Right lobe of liver (tissue), 4 donors: ENCODE measurements around the gene MON2.

ENCODE experiments used
- CTCF ChIP-seq, 4 donors: fragments of 200-600 bp in 3 of 4; fragments of 450-650 bp in 1 of 4; IDR thresholded peaks; one replicate each; pipeline versions ENCODE4 v1.5.1 to v1.8.0; 2016 to 2022; ENCODE audit warnings: antibody characterized with exemption in 4 of 4, mild to moderate bottlenecking in 2 of 4
- POLR2A ChIP-seq: fragments of 450-650 bp; IDR thresholded peaks from one replicate; pipeline ENCODE4 v1.6.1; 2017; ENCODE audit warnings: antibody characterized with exemption, mild to moderate bottlenecking
- donor health status: DM: no; HTN: no; CAD: no.
- donor health status: DM: no; HTN: no; CAD: no.
- donor health status: DM: no; HTN: yes; CAD: no.

DNA sequence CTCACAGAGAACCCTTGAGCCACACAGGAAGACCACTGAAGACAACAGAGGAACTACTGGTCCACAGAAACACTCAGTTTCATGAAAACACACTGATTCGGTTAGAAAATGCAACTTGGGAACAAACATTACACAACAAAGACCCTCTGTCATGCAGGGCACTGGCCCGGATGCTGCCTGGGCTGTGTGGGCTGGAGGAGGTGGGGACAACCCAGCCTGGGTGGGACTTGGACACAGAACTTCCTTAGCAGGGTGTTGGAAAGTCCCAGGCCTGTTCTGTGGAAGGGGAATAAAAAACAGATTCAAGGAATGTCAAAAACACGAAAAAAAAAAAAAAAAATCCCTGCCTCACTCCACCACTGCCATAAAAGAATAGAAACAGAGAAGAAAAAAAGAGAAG lies 181.0 kb downstream of the MON2 start:
- TF ChIP-seq CTCF (IDR thresholded peaks at IDR 0.05) (no peak), POLR2A (no peak)
